ENCODE results near the gene DNER. TPM values are rescaled to one million over a fixed set of nuclear protein-coding genes. Genes with fewer than 3 reads are reported as not detected.

The DNER gene
- total and polyA plus RNA-seq, 7 donors: 0.10 to 0.87 (median 0.35) TPM; not detected in 1

GRCh38 chr2:229363185-229363814 lies 351.1 kb downstream of the DNER start:
- Histone ChIP-seq H3K36me3 (ENCODE audit: insufficient read depth in 1 of 2, low read depth in 1 of 2) (no peaks in the 10 kb centered on the region), H3K27ac (no peak overlapping the region), H3K27me3 (ENCODE audit: insufficient read depth in 3 of 3, low read length in 2 of 3) (no peaks in the 10 kb centered on the region), H3K4me3 (no peak overlapping the region), H3K4me1 (no peaks in the 10 kb centered on the region), H3K9me3 (no peaks in the 10 kb centered on the region)
- intact Hi-C loops (cut with DNase I): no loop called here
- ATAC-seq (no peak), DNase-seq (no peak)
- 71 to 74% (median 74%) methylated on average over 5 of the region's 5 CpGs for WGBS, 3 donors
- TF ChIP-seq CTCF (IDR thresholded peaks at IDR 0.05): no peak

GRCh38 chr2:229350883-229351282 lies 363.5 kb downstream of the DNER start:
- ATAC-seq (no peak), DNase-seq (no peak)
- intact Hi-C loops (cut with DNase I): no loop called here
- TF ChIP-seq CTCF (IDR thresholded peaks at IDR 0.05): no peak
- H3K36me3 ChIP-seq (ENCODE audit: insufficient read depth in 1 of 2, low read depth in 1 of 2): no peaks in the 10 kb centered on the region
- H3K4me3 ChIP-seq: no peak overlapping the region
- H3K4me1 ChIP-seq: no peaks in the 10 kb centered on the region
- no peaks in the 10 kb centered on the region for H3K27me3 ChIP-seq (ENCODE audit: insufficient read depth in 3 of 3, low read length in 2 of 3)
- H3K27ac ChIP-seq: no peak overlapping the region
- H3K9me3 ChIP-seq: peaks cover 6% of the 10 kb centered on the region

- intact Hi-C loops (cut with DNase I): no loop called here
Observed at GRCh38 chr2:229350117-229350805, 364.1 kb downstream of the DNER start.

GRCh38 chr2:229348128-229348527 lies 366.2 kb downstream of the DNER start:
- Histone ChIP-seq H3K9me3 (peaks cover 6% of the 10 kb centered on the region), H3K36me3 (ENCODE audit: insufficient read depth in 1 of 2, low read depth in 1 of 2) (no peaks in the 10 kb centered on the region), H3K4me3 (no peak overlapping the region), H3K27ac (no peak overlapping the region), H3K4me1 (no peaks in the 10 kb centered on the region), H3K27me3 (ENCODE audit: insufficient read depth in 3 of 3, low read length in 2 of 3) (no peaks in the 10 kb centered on the region)
- DNase-seq (no peak), ATAC-seq (no peak)
- 72 to 78% (median 76%) methylated on average over 3 of the region's 3 CpGs for WGBS, 3 donors
- intact Hi-C loops (cut with DNase I): loop anchor here in 1 of 2 donors (5.0 kb wide), 1 partner anchor 1364 kb away; the partner anchor contains the start of gene CAB39
- no peak for TF ChIP-seq CTCF (IDR thresholded peaks at IDR 0.05)

More at GRCh38 chr2:229350117-229350805, 364.1 kb downstream of the DNER start:
- DNase-seq (no peak), ATAC-seq (no peak)
- Histone ChIP-seq H3K27me3 (ENCODE audit: insufficient read depth in 3 of 3, low read length in 2 of 3) (no peaks in the 10 kb centered on the region), H3K4me1 (no peaks in the 10 kb centered on the region), H3K9me3 (peaks cover 6% of the 10 kb centered on the region), H3K36me3 (ENCODE audit: insufficient read depth in 1 of 2, low read depth in 1 of 2) (no peaks in the 10 kb centered on the region), H3K27ac (no peak overlapping the region), H3K4me3 (no peak overlapping the region)
- WGBS, 3 donors: 77 to 84% (median 81%) methylated on average over 9 of the region's 9 CpGs
- no peak for TF ChIP-seq CTCF (IDR thresholded peaks at IDR 0.05)

All from psoas muscle (tissue), 8 donors.